Pulmonary artery endothelial cell (primary cell): Measurements from ENCODE around the gene TSHZ1. TPM values are rescaled to one million over a fixed set of nuclear protein-coding genes. Genes with fewer than 3 reads are reported as not detected.

Experiments
- DNase-seq: peaks from one replicate; pipeline ENCODE4 v3.0.0-alpha.2; 2011; ENCODE audit warnings: low read depth, low spot score
- total RNA-seq: library from RNA; depleted of rRNA; stranded (reverse); fragments of >200 nt; gene quantifications from 2 replicates; pipeline ENCODE4 v1.2.3, GENCODE V29; 2014

TSHZ1 gene
- total RNA-seq, 1 donor from 2014 or later = 3.7 TPM

DNA sequence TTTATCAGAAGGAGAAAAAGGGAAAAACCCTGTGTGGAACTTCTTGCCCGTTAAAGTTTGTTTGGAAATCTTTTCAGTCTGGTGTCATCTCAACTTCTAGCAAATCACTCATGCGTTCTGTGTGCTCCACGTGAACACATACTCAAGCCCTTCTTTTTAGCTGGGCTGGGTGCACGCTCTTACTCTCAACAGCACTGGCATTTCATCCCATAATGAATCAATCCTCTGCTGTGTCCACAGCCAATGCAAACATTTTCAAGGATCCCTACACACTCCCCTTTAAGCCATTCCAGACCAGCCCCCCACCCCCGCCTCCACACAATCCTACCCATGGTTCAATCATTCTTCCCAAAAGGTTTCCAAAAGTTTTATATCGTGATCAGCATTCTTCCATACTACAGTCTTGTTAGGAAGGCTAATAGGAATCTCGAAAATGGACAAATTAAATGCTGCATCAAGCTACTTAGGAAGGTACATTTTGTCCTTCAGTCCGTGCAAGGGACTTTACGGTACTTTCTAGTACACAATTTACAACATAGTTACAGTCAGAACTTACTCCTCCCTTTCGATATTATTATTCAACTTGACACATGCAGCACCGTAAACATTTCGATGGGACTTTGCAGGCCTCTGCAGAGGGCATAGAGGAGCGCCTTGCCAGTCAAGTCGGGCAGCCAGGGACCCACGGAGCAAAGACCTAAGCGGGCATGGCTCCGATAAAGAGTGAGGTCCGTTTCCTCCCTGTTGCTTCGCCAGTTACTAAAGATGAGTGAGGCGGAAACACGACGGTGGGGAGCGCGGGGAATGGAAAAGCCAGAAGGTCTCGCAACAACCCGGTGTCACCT, 3.1 kb upstream of the TSHZ1 start:
- no peak for DNase-seq

DNA sequence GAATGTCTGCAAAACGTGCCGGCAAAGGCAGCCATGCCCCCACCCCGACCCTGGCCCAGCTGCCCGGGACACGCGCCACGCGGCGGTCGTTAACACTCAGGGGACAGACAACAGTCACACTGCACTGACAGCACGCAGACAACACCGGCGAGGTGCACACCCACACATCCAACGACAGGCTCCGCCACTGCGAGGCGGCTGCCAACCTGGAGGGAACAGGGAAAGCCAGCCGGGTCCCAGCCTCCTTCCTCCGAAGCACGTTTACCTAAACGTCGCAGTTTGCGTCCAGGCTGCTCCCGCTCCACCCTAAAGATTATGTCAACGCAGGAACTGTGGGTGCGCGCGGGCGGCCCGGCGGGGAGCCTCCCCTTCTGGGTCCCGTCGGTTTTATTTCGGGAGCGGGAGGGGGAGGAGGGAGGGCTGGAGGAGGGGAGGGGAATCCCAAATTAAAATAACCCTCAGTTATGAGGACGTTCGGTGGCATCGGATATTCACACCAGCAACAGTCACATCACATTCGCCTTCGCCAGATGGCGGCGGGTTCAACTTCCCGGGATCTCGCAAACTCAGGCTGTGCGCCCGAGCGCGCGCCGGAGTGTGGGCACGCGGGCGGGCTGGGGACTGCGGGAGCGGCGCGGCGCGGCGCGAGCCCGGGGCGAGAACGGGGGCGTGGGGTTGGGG, 2.3 kb upstream of the TSHZ1 start:
- no peak for DNase-seq

- no peak for DNase-seq
Observed at GRCh38 chr18:75208836-75209128, 1.8 kb upstream of the TSHZ1 start.

GRCh38 chr18:75209129-75209950, 1.3 kb upstream of the TSHZ1 start, which contains the start of gene PTGR3:
Gene PTGR3 (minus strand): TSS chr18:75209139. CDS start chr18:75209058, 81 bp downstream.
- no peak for DNase-seq

- DNase-seq = no peak
Observed at GRCh38 chr18:75209951-75210258, 692 bp upstream of the TSHZ1 start.

DNA sequence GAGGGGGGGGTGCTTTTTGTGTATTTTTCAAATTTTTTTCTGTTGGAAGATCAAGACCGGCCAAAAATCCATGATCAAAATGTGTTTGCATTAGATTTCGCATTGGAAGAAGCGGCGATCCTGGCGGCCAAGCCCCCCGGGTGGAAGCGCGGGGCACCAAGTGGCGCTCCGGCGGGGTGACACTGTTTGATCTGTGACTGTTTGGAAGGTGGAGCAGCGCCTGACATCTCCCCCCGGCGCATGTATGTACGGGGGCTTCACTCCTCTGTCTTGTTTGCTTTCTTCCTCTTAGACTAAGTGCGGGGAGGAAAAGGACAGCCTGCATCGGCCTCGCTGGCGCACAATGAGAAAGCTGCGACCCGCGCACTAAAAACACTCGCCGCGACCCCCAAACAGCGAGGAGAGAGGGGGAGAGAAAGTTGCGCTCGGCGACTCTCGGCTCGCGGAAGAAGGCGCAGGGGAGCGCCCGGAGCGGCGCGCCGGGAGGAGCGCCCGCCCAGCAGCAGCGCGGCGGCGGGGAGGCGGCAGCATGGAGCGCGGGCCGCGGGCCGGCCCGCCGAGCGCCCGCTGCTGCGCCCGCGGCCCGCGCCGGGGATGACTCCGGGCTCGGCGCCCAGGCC, 515 bp downstream of the TSHZ1 start:
- no peak for DNase-seq

DNA sequence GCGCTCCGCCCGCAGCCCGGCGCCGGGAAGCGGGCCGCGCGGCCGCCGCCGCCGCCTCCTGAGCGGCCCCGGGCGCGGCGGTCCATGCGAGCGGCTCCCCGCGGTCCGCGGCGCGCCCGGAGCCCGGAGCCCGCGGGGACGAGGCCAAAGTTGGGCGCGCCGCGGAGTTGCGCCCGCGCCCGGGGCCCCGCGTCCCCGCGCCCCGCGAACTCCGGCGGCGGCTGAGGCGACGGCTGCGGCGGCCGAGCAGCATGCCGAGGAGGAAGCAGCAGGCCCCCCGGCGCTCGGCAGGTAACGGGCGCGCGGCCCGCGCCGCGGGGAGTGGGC, 992 bp downstream of the TSHZ1 start:
- no peak for DNase-seq

GRCh38 chr18:75211953-75212750, 1.6 kb downstream of the TSHZ1 start:
- no peak for DNase-seq

GRCh38 chr18:75212751-75213090, 2.1 kb downstream of the TSHZ1 start:
- DNase-seq = no peak

DNA sequence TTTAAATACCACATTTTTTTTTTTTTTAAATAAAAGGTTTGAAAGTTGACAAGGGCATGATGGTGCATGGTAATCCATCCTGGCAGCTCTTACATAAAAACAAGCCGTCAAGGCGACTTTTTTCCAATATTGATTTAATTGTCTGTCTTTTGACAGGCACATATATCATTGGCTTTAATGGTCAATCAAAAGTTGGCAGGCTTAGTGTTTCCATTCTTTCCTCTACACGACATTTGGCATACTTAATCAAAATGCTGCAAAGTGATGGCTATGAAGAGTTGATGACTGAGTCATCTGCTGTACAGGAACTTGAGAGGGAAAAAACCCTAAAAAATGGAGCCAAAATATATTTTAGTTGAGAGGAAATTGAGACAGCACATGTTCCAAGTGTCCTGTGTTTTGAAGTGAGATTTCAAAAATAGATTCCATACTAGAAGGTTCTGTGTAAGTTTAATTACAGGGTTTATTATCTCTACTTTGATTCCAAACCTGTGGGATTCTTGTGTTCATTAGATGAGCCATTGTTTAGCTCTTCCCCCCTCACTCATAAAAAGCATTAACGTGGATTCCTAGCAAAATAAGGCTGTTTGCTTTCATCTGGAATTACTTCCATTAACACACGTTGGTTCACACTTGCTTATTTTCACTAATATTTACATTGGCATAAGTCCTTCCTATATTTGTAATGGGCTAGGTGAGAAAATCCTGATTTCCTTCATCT, 3.2 kb downstream of the TSHZ1 start:
- no peak for DNase-seq

- no peak for DNase-seq
Observed at GRCh38 chr18:75214332-75214690, 3.7 kb downstream of the TSHZ1 start.

DNA sequence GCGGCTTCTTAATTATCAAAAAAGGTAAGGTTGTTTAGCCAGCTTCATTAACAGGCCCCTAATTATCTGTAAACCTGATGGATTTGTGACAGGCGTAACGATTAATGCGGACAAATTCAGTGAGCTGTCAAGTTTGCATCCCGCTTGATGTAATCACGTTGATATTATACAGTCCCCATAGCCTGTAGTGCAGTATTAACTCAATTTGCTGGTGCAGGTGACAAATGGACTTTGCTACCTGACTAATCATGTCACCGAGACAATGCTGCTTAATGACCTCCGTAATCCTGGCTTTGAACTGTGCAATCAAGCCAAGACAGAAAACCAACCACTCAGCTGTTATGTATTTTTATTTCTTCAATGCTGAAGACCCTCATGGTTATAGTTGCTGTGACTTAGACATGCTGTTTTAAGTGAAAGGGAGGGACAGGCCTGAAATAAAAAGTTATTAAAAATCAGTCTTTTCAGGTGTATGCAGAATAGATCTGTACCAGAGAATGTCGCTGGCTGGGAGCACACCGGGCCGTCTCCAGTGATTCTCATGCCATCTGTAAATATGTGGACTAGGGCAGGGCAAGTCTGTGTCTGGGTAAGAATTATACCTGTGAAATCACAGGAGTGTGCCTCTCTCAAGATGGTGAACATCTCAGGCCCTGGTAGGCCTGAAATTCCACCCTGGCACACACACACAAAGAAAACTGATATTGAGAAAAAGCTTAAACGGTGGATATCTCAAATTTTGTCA, 4.3 kb downstream of the TSHZ1 start:
- no peak for DNase-seq

GRCh38 chr18:75215663-75216062, 5.1 kb downstream of the TSHZ1 start:
- no peak for DNase-seq

- no peak for DNase-seq
Observed at GRCh38 chr18:75216212-75216910, 5.8 kb downstream of the TSHZ1 start.

DNA sequence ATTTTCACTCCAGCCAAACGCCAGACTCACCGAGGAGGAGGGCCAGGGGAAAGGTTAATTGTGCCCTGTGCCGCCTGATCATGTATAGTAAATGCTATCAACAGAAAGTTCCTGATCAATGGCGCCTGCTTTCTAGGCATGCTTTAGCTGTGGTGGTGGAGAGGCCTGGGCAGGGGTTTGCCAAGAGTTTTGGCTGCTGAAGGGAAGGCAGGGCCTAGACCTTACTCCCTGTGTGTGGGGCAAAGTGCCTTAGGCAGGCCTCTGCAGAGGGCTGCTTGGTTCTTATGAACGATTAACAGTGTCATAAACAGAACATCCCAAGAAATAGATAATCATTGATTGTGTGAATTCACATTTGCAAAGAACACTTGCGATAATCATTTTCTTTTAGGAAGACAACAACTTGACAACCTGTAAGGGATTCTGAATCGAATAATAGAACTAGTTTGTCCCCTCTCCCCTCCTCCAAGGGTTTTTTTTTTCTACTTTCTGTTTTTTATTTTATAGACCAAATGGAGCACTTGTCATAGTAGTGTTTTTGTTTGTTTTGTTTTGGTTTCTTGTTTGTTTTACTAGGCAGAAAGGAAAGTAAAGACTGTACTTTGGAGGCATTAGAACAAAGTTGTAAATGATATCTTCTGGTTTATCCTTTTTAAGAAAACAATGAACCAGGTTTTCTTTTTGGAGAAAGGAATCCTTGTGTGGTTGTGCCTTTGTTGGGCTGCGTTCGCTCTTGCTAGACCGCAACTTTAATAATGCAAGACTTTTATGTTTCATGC, 6.5 kb downstream of the TSHZ1 start:
- DNase-seq = no peak

- no peak for DNase-seq
Observed at GRCh38 chr18:75218065-75218923, 7.7 kb downstream of the TSHZ1 start.

- DNase-seq = no peak
Observed at GRCh38 chr18:75219745-75220375, 9.3 kb downstream of the TSHZ1 start.
